Lower leg skin (tissue), 3 donors: ENCODE data around the gene SON.

ENCODE experiments used
- CTCF ChIP-seq, 3 donors: fragments of 450-650 bp; IDR thresholded peaks; one replicate each; pipeline ENCODE4 v1.5.1; 2016; ENCODE audit warnings: antibody characterized with exemption in 3 of 3, mild to moderate bottlenecking in 3 of 3, moderate library complexity in 2 of 3
- POLR2A ChIP-seq, 2 donors: fragments of 450-650 bp; IDR thresholded peaks; one replicate each; pipeline ENCODE4 v1.6.1; 2016 to 2017; ENCODE audit warnings: antibody characterized with exemption in 2 of 2, mild to moderate bottlenecking in 1 of 2, moderate library complexity in 1 of 2

GRCh38 chr21:33550772-33551660, 8.2 kb downstream of the SON start:
- TF ChIP-seq CTCF (IDR thresholded peaks at IDR 0.05), result no peak
- no peak for TF ChIP-seq POLR2A (IDR thresholded peaks at IDR 0.05)
